Activated CD4-positive, alpha-beta memory T cell treated with anti-CD3 and anti-CD28 coated beads, Interleukin-2, amount 10 ng/mL, durations not matched to agents 7 days and 5 days (primary cell): ENCODE measurements around the gene NBPF1. TPM values are rescaled to one million over a fixed set of nuclear protein-coding genes. Genes with fewer than 3 reads are reported as not detected.
"Not testable (repeated sequence)": the region's sequence is repeated elsewhere in the genome, so short reads cannot be mapped to it uniquely, and the experiment has no call there.

Source experiments
- CTCF ChIA-PET: fragments of 350-600 bp; sonication (Branson Sonifier 250); formaldehyde crosslinking; loops from one replicate; lab custom pipeline; 2021; ENCODE audit warnings: antibody characterized with exemption, inconsistent platforms; lab: Charles Lee
- POLR2A ChIA-PET: fragments of 350-600 bp; sonication (Branson Sonifier 250); formaldehyde crosslinking; loops from one replicate; lab custom pipeline; 2021; ENCODE audit warnings: antibody characterized with exemption; lab: Charles Lee
- DNase-seq: peaks from one replicate; pipeline ENCODE4 v3.0.0-alpha.2; 2020
- H3K27ac Mint-ChIP-seq: one replicate; pipeline ENCODE4 v1.8.0; 2021; ENCODE audit warnings: mild to moderate bottlenecking, mixed read lengths
- H3K27me3 Mint-ChIP-seq: one replicate; pipeline ENCODE4 v1.8.0; 2021; ENCODE audit warnings: mixed read lengths
- H3K36me3 Mint-ChIP-seq: one replicate; pipeline ENCODE4 v1.8.0; 2021; ENCODE audit warnings: low read depth, mixed read lengths
- H3K4me1 Mint-ChIP-seq: one replicate; pipeline ENCODE4 v1.8.0; 2021; ENCODE audit warnings: mixed read lengths
- H3K4me3 Mint-ChIP-seq: one replicate; pipeline ENCODE4 v1.8.0; 2021; ENCODE audit warnings: mild to moderate bottlenecking, mixed read lengths
- H3K9me3 Mint-ChIP-seq: one replicate; pipeline ENCODE4 v1.8.0; 2021; ENCODE audit warnings: mixed read lengths
- total RNA-seq, 2 experiments: library from RNA; stranded (reverse); gene quantifications; one replicate each; pipeline ENCODE4 v1.2.3, GENCODE V29; 2021

Gene NBPF1
- total RNA-seq, 2 experiments from 2014 or later = 1.7 to 2.2 TPM

DNA sequence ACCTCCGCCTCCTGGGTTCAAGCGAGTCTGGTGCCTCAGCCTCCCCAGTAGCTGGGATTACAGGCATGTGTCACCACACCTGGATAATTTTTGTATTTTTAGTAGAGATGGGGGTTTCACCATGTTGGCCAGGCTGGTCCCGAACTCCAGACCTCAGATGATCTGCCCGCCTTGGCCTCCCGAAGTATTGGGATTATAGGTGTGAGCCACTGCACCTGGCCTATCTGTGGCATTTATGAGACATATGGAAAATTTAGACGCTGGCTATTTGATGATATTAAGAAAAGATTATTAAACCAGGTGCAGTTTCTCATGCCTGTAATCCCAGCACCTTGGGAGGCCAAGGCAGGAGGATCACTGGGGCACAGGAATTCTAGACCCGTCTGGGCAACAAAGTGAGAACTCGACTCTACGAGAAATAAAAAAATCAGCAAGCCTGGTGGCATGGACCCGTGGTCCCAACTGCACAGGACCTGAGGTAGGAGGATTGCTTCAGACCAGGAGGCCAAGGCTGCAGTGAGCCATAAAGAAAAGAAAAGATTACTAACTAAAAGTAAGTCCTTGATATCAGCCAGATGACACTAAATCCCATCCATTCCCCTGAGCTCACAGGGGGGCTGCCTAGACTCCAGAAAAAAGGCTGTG is 23.3 kb upstream of the NBPF1 start:
- DNase-seq, POLR2A ChIA-PET, H3K9me3 Mint-ChIP-seq, H3K27ac Mint-ChIP-seq, H3K4me1 Mint-ChIP-seq, H3K4me3 Mint-ChIP-seq, H3K27me3 Mint-ChIP-seq: not testable (repeated sequence)
- H3K36me3 Mint-ChIP-seq = peaks cover 22% of the 10 kb centered on the region
- CTCF ChIA-PET = interaction anchor here (2.1 kb wide), 1 partner anchor 11 kb away, joined by 11 read pairs; no protein-coding TSS in a partner anchor

DNA sequence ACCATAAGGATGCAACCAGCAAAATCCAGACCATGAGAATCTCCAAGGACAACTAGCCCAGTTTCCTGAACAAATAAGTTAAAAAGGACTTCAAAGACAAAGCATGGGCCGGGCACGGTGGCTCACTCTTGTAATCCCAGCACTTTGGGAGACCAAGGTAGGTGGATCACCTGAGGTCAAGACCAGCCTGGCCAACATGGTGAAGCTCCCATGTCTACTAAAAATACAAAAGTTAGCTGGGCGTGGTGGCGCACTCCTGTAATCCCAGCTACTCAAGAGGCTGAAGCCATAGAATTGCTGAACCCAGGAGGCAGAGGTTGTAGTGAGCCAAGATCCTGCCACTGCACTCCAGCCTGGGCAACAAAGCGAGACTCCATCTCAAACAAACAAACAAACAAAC is 22.6 kb upstream of the NBPF1 start:
- DNase-seq, H3K4me3 Mint-ChIP-seq, H3K27ac Mint-ChIP-seq, H3K27me3 Mint-ChIP-seq, POLR2A ChIA-PET, H3K9me3 Mint-ChIP-seq, H3K4me1 Mint-ChIP-seq: not testable (repeated sequence)
- CTCF ChIA-PET = interaction anchor here (2.1 kb wide), 1 partner anchor 11 kb away, joined by 11 read pairs; no protein-coding TSS in a partner anchor
- H3K36me3 Mint-ChIP-seq = peaks cover 28% of the 10 kb centered on the region

DNA sequence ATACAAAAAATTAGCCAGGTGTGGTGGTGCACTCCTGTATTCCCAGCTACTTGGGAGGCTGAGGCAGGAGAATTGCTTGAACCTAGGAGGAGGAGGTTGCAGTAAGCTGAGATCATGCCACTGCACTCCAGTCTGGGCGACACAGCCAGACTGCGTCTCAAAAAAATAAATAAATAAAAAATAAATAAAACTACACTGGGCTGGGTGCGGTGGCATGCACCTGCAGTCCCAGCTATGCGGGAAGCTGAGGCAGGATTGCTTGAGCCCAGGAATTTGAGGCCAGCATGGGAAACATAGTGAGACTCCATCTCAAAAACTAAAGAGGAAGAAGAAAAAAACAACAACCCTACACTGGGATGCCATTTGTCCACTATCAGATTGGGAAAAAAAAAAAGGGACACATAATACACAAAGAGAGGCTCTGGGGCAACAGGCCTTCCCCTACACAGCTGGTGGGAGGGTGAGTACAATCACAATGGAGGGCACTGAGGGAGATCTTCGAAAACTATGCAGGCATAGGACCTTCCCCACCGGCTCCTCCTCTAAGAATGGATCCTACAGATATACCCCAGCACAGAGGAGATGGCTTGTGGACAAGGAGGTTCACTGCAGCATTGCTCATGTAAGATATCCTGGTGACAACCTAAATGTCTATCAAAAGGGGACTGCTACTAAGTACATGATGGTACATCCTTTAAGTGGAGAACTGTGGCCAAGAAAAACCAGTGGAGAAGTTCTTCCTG is 20.3 kb upstream of the NBPF1 start:
- peaks cover 41% of the 10 kb centered on the region for H3K36me3 Mint-ChIP-seq
- CTCF ChIA-PET = interaction anchor here (0.9 kb wide), 1 partner anchor 9 kb away, joined by 3 read pairs; no protein-coding TSS in a partner anchor
- H3K4me3 Mint-ChIP-seq, H3K27ac Mint-ChIP-seq, POLR2A ChIA-PET, H3K9me3 Mint-ChIP-seq, DNase-seq, H3K27me3 Mint-ChIP-seq, H3K4me1 Mint-ChIP-seq: not testable (repeated sequence)

DNA sequence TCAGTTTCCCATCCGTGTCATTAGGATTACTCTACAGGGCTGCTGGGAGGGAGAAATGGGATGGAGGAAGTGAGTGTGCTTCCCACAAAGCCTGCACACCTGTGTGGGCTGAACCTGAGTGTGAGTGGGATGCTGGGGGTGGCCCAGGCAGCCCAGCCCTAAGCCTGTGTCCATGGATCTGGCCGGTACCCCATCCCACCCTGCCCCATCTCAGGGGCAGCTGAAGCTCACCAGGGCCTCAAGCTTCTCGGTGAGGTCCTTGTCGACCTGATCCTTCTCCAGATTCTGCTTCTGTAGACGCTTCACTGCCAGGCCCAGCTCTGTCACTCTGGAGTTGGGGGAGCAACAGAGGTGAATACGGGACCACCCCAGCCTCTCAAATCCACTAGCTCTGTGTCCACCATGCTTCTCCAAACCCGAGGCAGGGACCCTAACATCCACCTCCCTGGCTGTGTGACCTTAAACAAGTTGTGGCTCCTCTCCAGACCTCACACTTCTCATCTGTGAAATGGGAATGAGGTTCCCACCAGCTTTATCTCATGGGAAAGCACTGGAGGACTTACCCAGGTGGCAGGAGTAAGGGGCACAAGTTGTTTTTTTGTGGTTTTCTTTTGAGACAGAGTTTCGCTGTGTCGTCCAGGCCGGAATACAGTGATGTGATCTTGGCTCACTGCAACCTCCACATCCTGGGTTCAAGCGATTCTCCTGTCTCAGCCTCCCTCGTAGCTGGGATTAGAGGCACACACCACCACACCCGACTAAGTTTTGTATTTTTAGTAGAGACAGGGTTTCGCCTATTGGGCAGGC is 18.9 kb upstream of the NBPF1 start:
- H3K9me3 Mint-ChIP-seq, H3K27ac Mint-ChIP-seq, H3K27me3 Mint-ChIP-seq, H3K4me3 Mint-ChIP-seq, DNase-seq, H3K4me1 Mint-ChIP-seq, POLR2A ChIA-PET: not testable (repeated sequence)
- CTCF ChIA-PET = interaction anchor here (1.1 kb wide), 1 partner anchor 11 kb away, joined by 3 read pairs; no protein-coding TSS in a partner anchor
- H3K36me3 Mint-ChIP-seq = peaks cover 48% of the 10 kb centered on the region

DNA sequence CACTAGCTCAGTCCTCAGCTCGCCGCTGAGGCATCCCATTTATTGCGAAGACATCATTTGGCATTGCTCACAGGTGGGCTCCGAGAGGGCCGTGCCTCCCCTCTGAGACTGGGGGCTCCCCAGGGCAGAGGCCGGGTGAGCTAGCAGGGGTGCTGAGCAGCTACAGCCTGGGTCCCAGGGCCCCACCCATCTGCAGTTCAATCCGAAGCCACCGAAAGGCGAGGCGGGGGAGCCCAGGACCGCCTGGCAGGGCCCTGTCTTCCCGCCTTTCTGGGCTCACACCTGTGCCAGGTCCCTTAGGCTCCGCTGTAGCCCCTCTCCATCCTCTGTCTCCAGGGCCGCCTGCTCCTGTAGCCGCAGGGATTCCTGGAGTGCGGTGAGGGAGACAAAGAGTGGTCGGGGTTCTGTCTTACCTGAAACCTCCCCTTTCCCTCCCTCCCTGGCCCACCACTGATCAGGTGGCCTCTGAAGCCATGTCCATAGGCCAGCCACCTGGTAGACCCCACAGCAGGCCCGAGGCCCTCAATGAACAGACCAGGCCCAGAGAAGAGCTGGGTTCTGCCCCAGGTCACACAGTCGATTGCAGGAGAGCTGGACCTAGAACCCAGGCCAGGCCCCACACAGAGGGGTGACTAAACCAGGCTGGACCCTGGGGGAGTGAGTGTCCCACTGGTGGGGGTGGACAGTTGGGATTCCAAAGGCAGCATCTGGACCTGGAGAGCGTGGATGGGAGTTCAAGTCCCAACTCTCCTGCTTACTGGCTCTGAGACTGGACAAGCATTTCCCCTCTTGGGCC is 18.1 kb upstream of the NBPF1 start:
- Mint-ChIP-seq H3K4me3 (no peak overlapping the region), H3K36me3 (peaks cover 48% of the 10 kb centered on the region), H3K27ac (no peak overlapping the region), H3K9me3 (no peaks in the 10 kb centered on the region), H3K27me3 (no peaks in the 10 kb centered on the region), H3K4me1 (peaks cover 3% of the 10 kb centered on the region)
- ChIA-PET POLR2A (no interaction called here), CTCF (no interaction called here)
- no peak for DNase-seq

DNA sequence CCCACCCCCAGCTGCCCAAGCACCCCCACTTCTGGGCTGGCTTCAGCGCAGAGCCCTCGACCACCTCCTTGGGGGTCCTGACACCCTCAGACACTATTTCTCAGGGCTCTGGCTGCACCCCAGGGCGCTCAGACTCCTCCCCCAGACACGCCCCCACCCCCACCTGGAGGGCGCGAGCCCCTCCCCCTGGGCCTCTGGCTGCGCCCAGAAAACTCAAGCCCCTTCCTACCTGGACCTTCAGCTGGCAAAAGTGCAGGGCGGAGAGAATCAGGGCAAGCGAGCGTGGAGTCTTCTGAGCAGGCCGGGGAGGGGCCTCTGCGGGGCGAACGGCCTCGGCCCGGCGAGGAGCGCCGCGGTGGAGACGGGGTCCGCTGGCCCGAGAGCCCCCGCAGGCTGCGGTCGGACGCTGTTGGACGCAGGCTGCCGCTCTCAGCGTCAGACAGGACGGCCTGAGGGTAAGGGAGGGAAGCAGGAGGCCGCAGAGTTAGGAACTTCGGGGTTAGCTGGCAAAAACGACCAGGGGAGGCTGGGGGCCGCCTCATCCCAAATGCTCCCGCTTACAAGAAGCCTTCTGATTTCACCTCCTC is 17.4 kb upstream of the NBPF1 start:
- no peak for DNase-seq

DNA sequence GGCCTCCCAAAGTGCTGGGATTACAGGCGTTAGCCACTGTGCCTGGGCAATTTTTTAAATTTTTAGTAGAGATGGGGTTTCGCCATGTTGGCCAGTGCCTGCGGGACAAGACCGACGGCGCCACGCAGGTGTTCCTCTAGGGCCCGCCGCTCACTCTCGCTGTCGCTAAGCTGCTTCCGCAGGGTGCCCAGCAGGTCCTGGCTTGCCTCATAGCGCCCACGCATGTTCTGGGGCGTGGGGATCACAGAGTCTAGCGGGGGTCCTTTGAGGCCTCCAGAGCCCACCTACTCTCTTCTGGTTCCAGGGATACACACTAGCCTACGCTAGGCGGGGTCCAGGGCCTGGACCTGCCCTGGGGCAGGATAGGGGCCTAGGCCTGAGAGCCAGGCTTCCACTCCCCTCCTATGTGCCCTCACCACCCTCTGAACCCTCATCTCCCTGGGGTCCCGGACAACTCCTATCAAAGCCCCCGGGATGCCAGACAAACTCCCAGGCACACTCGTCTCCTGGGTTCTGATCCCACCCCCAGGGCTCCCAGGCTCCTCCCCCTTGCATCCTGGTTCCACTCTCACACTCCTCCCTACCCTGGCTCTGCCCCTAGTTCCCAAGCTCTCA is 16.7 kb upstream of the NBPF1 start:
- H3K4me1 Mint-ChIP-seq, H3K27ac Mint-ChIP-seq, CTCF ChIA-PET, POLR2A ChIA-PET, H3K9me3 Mint-ChIP-seq, H3K27me3 Mint-ChIP-seq, DNase-seq, H3K4me3 Mint-ChIP-seq: not testable (repeated sequence)
- H3K36me3 Mint-ChIP-seq = peaks cover 61% of the 10 kb centered on the region

More for the DNA sequence above, 17.4 kb upstream of the NBPF1 start:
- ChIA-PET POLR2A (no interaction called here), CTCF (no interaction called here)
- Mint-ChIP-seq H3K4me3 (no peak overlapping the region), H3K27me3 (no peaks in the 10 kb centered on the region), H3K27ac (no peak overlapping the region), H3K4me1 (peaks cover 3% of the 10 kb centered on the region), H3K36me3 (peaks cover 54% of the 10 kb centered on the region), H3K9me3 (no peaks in the 10 kb centered on the region)

- DNase-seq = no peak
- peaks cover 55% of the 10 kb centered on the region for H3K36me3 Mint-ChIP-seq
- POLR2A ChIA-PET = no interaction called here
These were observed 15.2 kb upstream of the NBPF1 start for GRCh38 chr1:16628361-16629111.

DNA sequence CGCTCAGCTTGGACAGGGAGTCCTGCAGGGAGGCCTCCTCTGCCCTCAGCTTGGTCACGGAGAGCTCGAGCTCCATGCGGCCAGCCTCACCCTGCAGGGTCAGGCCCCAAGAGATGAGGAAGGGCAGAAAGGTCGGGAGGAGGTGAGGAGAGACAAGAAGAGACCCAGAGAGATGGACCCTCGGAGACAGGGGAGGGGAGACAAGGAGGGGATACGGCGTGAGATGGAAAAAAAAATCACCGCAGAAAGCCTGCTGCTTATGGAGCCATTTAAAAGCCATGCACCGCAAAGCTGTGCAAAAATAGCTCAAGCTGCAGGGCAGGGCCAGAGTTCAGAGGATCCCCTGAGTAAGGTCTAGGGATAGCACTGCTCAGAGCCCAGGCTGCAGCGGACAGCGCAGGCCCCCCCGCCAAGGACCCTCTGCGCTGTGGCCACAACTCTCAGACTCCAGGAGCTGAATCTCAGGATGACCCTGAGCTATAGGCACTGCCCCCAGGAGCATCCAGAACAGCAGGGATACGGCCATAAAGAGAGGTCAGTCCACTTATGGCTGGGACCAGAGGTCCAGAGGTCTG is 13.1 kb upstream of the NBPF1 start:
- DNase-seq, H3K4me1 Mint-ChIP-seq, H3K27me3 Mint-ChIP-seq, H3K9me3 Mint-ChIP-seq, H3K4me3 Mint-ChIP-seq, H3K27ac Mint-ChIP-seq, POLR2A ChIA-PET: not testable (repeated sequence)
- CTCF ChIA-PET = interaction anchor here (1.6 to 2.2 kb wide), 2 partner anchors 10 to 321 kb away, joined by 8 to 9 read pairs; no protein-coding TSS in a partner anchor
- H3K36me3 Mint-ChIP-seq = peaks cover 39% of the 10 kb centered on the region

More at GRCh38 chr1:16628361-16629111, 15.2 kb upstream of the NBPF1 start:
- Mint-ChIP-seq H3K27me3 (no peaks in the 10 kb centered on the region), H3K4me3 (no peak overlapping the region), H3K9me3 (no peaks in the 10 kb centered on the region), H3K27ac (no peak overlapping the region), H3K4me1 (peaks cover 3% of the 10 kb centered on the region)
- CTCF ChIA-PET = no interaction called here

DNA sequence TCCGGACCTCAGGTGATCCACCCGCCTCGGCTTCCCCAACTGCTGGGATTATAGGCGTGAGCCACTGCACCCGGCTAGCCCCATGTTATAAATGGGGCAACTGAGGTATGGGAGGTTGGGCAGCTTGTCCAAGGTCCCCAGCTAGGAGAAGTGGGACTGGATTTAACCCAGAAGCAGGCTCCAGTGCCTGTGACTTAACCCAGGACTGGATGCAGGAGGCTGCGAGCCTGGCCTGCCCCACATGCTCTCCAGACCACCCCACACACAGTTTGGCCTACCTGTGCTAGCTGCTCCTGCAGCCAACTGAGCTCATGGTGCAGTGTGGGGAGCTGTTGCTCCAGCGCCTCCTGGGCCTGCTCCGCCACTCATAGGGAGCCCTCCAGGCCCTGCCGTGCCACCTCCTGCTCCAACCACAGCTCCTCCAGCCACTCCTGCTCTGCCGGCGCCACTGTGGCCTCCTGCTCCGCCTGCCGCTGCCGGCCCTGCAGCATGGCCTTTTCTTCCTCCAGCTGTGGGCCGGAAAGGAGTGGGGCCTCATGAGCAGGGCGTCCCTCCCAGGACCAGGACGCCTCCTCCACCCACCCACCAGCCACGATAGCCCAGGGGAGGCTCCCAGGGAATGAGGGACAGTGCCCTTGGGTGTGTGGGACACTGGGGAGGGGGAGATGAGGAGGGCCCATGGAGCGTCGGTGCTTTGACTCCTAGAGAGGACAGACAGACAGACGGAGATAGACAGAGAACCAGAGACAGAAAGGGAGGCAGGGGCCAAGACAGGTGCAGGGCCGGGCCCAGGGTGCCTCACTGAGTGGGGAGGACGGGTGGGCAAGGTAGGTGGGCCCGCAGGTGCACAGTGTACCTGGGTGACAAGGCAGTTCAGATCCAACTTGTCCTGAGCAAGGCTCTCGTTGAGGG is 12.4 kb upstream of the NBPF1 start:
- ChIA-PET POLR2A (no interaction called here), CTCF (interaction anchor here (1.6 to 2.2 kb wide), 5 partner anchors 9 to 326 kb away, joined by 4 to 12 read pairs (median 9); no protein-coding TSS in a partner anchor)

More for the DNA sequence above, 12.4 kb upstream of the NBPF1 start:
- no peak for DNase-seq
- Mint-ChIP-seq H3K4me3 (no peak overlapping the region), H3K36me3 (peaks cover 34% of the 10 kb centered on the region), H3K27ac (no peak overlapping the region), H3K27me3 (no peaks in the 10 kb centered on the region), H3K9me3 (no peaks in the 10 kb centered on the region), H3K4me1 (peaks cover 3% of the 10 kb centered on the region)
